HL-60 (cell line): ENCODE data around the gene ANKFN1.

Experiments used
- GABPA ChIP-seq: IDR thresholded peaks from 2 replicates; pipeline ENCODE4 v1.6.1; 2012; ENCODE audit warnings: low read depth
- POLR2AphosphoS5 ChIP-seq: IDR thresholded peaks from 2 replicates; pipeline ENCODE4 v1.6.1; 2012; ENCODE audit warnings: low read depth
- REST ChIP-seq: IDR thresholded peaks from 2 replicates; pipeline ENCODE4 v1.6.1; 2012; ENCODE audit warnings: low read depth; ENCODE audit not compliant: insufficient replicate concordance
- TF ChIP-seq, protein P1 (sequence below): IDR thresholded peaks from one replicate; pipeline ENCODE4 v1.5.1; 2011; ENCODE audit warnings: low read length, control low read depth, inconsistent platforms; ENCODE audit not compliant: insufficient read depth

DNA sequence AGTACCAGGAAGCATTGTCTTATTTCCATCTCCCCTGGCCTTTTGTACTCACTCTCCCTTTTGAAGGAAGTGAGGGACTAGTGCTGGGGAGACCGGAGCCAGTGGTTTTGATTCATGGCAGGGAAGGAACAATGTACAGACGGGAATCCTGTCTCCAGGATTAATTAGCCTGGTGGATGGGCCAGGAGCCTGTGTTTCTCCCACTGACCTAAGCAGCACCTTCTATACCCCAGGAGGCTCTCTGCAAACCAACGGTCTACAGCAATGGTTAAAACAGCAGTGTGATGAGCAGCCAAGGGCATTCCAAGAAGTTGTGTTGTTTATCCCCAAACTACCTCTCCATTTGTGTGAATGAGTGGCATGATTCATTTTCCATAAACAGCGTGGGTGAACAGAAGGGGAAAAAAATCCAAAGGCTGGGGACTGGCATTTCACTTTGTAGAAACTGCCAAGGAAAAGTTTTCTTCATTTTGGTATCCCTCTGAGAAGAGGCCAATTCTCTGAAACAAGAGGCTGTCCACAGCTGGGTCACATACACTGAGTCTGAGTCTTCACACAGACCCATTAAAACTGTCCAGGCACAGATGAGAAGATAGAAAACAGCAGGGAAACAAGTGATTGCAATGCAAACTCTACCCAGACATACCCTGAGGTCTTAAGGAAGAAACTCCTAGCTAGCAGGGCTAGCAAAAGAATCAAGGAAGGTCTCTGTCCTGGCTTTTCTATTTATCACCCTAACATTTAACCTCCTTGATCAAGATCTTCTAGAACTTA is 18.1 kb downstream of the ANKFN1 start:
- TF ChIP-seq, protein P1, sequence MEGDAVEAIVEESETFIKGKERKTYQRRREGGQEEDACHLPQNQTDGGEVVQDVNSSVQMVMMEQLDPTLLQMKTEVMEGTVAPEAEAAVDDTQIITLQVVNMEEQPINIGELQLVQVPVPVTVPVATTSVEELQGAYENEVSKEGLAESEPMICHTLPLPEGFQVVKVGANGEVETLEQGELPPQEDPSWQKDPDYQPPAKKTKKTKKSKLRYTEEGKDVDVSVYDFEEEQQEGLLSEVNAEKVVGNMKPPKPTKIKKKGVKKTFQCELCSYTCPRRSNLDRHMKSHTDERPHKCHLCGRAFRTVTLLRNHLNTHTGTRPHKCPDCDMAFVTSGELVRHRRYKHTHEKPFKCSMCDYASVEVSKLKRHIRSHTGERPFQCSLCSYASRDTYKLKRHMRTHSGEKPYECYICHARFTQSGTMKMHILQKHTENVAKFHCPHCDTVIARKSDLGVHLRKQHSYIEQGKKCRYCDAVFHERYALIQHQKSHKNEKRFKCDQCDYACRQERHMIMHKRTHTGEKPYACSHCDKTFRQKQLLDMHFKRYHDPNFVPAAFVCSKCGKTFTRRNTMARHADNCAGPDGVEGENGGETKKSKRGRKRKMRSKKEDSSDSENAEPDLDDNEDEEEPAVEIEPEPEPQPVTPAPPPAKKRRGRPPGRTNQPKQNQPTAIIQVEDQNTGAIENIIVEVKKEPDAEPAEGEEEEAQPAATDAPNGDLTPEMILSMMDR: no peak
- no peak for TF ChIP-seq POLR2AphosphoS5
- no peak for TF ChIP-seq GABPA
- no peak for TF ChIP-seq REST
